Stimulated activated naive CD4-positive, alpha-beta T cell (primary cell): ENCODE measurements around the gene LOXL4.
"Not testable (repeated sequence)": the region's sequence is repeated elsewhere in the genome, so short reads cannot be mapped to it uniquely, and the experiment has no call there.

Experiments used
- DNase-seq, 6 experiments: peaks; one replicate each; lab custom pipeline; 2025; lab: John Stamatoyannopoulos, UW

Gene LOXL4

DNA sequence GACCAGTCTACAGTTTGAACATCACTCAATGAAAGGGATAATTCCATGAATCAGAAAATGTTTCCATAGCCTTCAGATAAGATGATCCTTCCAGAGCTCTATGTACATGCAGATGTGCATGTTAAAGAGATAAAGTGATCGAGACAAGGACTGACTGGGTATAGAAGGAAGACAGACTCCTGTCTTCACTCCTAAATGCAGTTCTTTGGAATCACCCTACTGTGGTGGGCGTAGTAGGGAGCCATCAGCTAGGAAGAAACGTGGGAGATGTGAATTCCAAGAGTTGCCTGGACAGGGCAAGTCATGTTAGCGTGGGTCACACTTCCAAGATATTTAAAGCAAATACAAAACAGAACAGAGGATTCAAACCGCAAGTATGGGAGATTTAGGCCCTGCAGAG lies 23.9 kb downstream of the LOXL4 start:
- DNase-seq: no peak

GRCh38 chr10:98242823-98243222 lies 25.2 kb downstream of the LOXL4 start:
- DNase-seq: no peak

- DNase-seq: no peak
Observed at GRCh38 chr10:98240524-98240923, 27.5 kb downstream of the LOXL4 start.

DNA sequence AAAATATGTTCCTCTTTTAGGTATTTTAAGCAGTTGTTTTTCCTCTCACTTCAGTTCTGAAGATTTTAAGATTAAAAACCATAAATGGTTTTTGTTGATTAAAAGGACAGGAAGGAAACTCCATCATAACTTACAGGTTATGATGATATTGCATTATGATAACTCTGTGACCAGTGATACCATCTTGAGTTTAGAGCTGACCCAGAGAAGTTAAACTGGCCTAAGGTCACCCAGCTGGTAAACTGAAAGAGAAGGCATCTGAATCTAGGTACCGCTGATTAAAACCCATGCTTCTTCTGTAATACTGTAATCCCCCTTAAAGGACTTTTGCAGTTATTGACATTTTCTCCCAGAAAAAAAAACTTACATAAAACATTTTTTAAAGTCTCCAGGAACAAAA lies 29.6 kb downstream of the LOXL4 start:
- no peak for DNase-seq

GRCh38 chr10:98236862-98237261 lies 31.1 kb downstream of the LOXL4 start:
- DNase-seq: no peak

DNA sequence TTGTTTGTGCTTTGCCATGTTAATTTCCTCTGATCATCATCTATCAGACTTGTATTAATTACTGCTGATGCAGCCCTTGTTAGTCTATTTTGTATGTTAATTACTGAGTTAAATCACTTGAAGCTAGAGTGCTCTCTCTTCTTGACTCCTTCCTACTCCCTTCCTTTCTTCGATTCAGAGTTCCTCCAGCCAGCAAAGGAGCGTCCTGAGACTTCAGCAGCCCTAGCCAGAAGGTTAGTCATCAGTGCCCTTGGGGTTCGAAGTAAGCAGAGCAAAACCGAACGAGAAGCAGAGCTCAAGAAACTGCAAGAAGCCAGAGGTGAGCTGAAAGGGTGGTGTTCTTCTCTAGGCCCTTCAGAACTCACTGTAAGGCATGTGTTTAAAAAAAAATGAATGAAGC lies 32.1 kb downstream of the LOXL4 start:
- no peak for DNase-seq

DNA sequence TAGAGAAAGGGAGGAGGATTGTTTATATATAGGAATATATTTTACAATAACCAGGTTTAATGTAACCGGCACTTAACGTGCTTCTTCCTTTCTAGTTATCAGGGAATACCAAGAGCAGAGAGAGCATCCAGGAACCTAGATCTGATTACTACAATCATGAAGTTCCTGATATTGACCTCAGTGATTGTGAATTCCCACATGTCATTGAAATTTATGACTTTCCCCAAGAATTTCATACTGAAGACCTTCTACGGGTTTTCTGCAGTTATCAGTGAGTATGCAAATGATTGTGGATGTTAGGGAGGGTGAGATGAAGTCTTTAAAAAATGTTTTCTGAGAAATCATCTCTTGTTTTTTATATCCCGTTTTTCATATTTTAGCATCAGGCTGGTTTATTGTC lies 36.6 kb downstream of the LOXL4 start:
- no peak for DNase-seq

DNA sequence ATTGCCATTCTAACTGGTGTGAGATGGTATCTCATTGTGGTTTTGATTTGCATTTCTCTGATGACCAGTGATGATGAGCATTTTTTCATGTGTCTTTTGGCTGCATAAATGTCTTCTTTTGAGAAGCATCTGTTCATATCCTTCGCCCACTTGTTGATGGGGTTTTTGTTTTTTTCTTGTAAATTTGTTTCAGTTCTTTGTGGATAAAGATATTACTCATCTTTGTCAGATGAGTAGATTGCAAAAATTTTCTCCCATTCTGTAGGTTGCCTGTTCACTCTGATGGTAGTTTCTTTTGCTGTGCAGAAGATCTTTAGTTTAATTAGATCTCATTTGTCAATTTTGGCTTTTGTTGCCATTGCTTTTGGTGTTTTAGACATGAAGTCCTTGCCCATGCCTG lies 39.7 kb downstream of the LOXL4 start:
- not testable (repeated sequence) for DNase-seq

DNA sequence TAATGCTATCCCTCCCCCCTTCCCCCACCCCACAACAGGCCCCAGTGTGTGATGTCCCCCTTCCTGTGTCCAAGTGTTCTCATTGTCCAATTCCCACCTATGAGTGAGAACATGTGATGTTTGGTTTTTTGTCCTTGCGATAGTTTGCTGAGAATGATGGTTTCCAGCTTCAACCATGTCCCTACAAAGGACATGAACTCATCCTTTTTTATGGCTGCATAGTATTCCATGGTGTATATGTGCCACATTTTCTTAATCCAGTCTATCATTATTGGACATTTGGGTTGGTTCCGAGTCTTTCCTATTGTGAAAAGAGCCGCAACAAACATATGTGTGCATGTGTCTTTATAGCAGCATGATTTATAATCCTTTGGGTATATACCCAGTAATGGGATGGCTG lies 40.3 kb downstream of the LOXL4 start:
- not testable (repeated sequence) for DNase-seq

DNA sequence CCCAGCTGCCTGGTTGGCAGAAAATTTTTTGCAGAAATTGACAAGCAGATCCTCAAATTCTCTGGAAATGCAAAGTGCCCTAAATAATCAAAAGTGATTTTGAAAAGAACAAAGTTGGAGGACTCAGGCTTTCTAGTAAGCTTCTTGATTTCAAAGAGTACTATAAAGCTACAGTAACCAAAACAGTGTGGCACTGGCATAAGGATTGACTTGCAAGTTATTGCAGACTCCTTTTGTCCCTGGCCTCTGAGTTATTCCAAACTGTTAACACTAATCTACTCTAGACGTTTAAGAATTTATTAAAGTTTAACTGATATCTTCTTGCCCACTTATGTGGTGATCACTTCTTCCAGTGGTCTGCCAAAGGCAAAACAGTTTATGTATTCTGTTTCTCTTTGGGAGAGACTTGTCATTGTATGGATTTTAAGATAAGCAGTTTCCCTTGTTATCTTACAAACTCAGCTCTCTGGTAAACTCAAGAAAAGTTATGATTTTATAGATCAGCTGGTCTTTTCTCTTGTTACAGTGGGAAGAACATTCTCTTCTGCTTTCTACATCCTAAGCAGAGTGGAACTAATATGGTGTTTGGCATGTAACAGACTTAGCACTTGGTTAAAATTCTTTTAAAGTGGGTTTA lies 41.4 kb downstream of the LOXL4 start:
- no peak for DNase-seq

DNA sequence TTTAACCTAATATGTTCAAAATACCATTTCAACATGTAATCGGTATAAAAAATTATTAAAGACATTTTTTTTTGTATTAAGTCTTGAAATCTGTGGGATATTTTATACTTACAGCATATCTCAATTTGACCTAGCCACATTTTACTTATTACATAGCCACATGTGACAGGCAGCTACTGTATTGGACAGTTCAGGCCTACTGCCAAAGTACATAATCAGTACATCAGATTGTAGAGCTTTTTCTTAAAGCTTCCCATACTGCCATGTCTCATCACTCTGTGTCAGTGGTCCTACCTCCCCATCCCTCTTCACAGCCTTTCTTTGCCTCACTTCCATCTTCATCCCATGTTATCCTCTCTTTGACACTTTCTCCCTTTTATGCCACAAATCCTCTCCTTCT lies 43.0 kb downstream of the LOXL4 start:
- no peak for DNase-seq

GRCh38 chr10:98224509-98224908 lies 43.5 kb downstream of the LOXL4 start:
- no peak for DNase-seq

DNA sequence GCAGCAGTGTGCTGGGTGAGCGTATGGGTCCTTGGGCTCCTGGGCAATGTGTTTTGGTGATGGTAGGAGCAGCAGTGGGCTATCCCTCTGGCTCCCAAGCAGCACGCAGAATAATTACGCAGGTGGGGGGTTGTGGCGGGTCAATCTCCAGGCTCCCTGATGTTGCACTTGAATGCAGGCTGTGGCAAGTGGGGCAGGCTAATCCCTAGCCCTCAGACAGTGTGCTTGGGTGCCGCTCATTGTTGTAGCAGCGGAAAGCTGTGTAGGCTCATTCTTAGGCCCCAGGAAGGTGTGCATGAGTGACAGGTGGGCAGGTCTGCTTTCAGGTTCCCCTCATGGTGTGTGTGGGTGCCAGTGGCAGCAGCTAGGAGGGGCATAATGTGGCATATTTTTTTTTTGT lies 44.1 kb downstream of the LOXL4 start:
- DNase-seq: no peak

DNA sequence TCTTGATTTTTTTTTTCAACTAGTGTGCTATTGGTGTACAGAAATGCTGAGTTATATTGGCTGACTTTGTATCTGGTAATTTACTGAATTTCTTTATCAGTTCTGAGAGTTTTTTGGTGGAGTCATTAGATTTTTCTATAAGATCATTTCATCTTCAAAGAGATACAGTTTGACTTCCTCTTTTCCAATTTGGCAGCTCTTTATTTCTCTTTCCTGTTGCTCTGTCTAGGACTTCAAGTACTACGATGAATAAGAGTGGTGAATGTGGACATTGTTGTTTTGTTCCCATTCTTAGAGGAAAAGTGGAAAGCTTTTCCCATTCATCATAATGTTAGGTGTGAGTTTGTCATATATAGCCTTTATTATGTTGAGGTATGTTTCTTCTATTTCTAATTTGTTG lies 50.2 kb downstream of the LOXL4 start:
- DNase-seq: no peak

DNA sequence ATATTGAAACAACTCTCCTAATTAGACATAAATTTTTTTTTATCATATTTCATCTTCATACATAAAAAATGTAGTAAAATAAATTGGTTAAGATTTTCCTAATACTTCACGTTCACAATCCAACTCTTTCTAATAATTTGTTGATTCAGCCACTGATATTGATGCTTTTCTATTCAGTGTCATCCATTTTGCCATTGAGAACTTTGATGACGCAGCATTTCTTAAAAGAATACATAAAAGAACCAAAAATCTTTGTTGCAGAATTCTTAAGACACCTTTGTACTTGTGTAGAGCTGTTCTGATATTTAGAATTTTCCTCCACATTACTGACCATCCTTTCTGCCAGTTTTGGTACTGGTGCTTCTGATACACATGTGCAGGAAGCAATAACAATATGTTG lies 52.6 kb downstream of the LOXL4 start:
- DNase-seq: no peak

- DNase-seq: no peak
Observed at GRCh38 chr10:98213740-98214139, 54.3 kb downstream of the LOXL4 start.

DNA sequence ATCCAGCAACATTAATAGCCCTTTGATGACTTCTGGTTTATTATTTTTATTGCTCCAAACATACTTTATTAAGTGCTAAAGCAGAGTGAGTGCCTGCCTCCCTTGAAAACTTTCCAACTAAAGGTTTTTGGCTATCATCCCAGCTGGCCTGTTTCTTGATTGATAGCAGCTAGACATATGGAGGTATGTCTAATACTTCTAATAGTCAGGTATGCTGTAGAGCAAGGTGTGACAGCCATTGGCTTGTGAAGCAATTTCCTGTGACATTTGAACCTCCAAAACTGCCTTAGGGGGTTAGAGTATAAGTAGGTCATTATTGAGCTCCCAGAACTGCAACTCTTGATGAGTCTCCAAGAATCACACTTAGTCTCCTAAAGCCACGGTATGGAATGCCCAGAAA lies 55.8 kb downstream of the LOXL4 start:
- no peak for DNase-seq

- no peak for DNase-seq
Observed at GRCh38 chr10:98209441-98209840, 58.6 kb downstream of the LOXL4 start.

DNA sequence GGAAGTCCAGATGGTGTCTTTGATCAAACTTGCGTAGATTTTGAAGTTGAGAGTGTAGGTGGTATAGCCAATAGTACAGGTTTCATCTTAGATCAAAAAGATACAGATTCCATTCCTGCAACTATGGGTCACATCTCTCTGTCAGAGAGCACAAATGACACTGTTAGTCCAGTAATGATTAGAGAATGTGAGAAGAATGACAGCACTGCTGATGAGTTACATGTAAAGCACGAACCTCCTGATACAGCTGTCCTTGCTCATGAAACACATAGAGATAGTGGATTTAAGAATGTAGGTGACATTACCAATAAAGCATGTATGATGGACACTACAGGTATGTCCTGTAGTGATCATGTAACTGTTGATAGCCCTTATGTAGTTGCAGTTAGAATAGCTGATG lies 59.1 kb downstream of the LOXL4 start:
- DNase-seq: no peak

- no peak for DNase-seq
Observed at GRCh38 chr10:98205351-98205750, 62.6 kb downstream of the LOXL4 start.

- DNase-seq: no peak
Observed at GRCh38 chr10:98202378-98202777, 65.6 kb downstream of the LOXL4 start.

- DNase-seq: no peak
Observed at GRCh38 chr10:98201760-98202159, 66.2 kb downstream of the LOXL4 start.
